Endodermal cell (in vitro differentiated cells): Measurements from ENCODE around the gene FYN. TPM values are rescaled to one million over a fixed set of nuclear protein-coding genes. Genes with fewer than 3 reads are reported as not detected.

ENCODE experiments used
- DNase-seq: peaks from one replicate; pipeline ENCODE4 v3.0.0-alpha.2; 2017
- H3K27ac ChIP-seq: 2 replicates; pipeline ENCODE4 v1.5.1; 2013; ENCODE audit warnings: mild to moderate bottlenecking, low read depth, low read length, moderate library complexity
- H3K27me3 ChIP-seq: 2 replicates; pipeline ENCODE4 v1.6.1; 2013; ENCODE audit warnings: mild to moderate bottlenecking, low read length, moderate library complexity; ENCODE audit not compliant: insufficient read depth, control insufficient read depth, poor library complexity, severe bottlenecking
- H3K36me3 ChIP-seq: 2 replicates; pipeline ENCODE4 v1.7.0; 2013; ENCODE audit warnings: mild to moderate bottlenecking, low read length, moderate library complexity; ENCODE audit not compliant: control insufficient read depth, insufficient read depth
- H3K4me1 ChIP-seq: one replicate; pipeline ENCODE4 v1.7.0; 2013; ENCODE audit warnings: low read length; ENCODE audit not compliant: control insufficient read depth, insufficient read depth
- H3K4me3 ChIP-seq: 2 replicates; pipeline ENCODE4 v1.5.1; 2013; ENCODE audit warnings: mild to moderate bottlenecking, low read length, moderate library complexity
- H3K9ac ChIP-seq: 2 replicates; pipeline ENCODE4 v1.6.1; 2013; ENCODE audit warnings: mild to moderate bottlenecking, low read length, moderate library complexity; ENCODE audit not compliant: poor library complexity, severe bottlenecking; ENCODE audit errors: extremely low read depth
- H3K9me3 ChIP-seq: 2 replicates; pipeline ENCODE4 v1.6.1; 2013; ENCODE audit warnings: mild to moderate bottlenecking, low read length, moderate library complexity; ENCODE audit not compliant: control insufficient read depth
- H3K27ac Mint-ChIP-seq: 2 replicates; pipeline ENCODE4 v1.8.0; 2020; ENCODE audit warnings: mixed read lengths
- H3K27me3 Mint-ChIP-seq: 2 replicates; pipeline ENCODE4 v1.8.0; 2021; ENCODE audit warnings: mild to moderate bottlenecking, mixed read lengths; ENCODE audit not compliant: insufficient read depth
- H3K36me3 Mint-ChIP-seq: 2 replicates; pipeline ENCODE4 v1.8.0; 2020; ENCODE audit warnings: low read depth, mixed read lengths
- H3K4me1 Mint-ChIP-seq: 2 replicates; pipeline ENCODE4 v1.8.0; 2020; ENCODE audit warnings: mixed read lengths
- H3K4me3 Mint-ChIP-seq: 2 replicates; pipeline ENCODE4 v1.8.0; 2020; ENCODE audit warnings: mild to moderate bottlenecking, moderate library complexity, mixed read lengths
- H3K9me3 Mint-ChIP-seq: 2 replicates; pipeline ENCODE4 v1.8.0; 2020; ENCODE audit warnings: mild to moderate bottlenecking, mixed read lengths
- WGBS, 2 experiments: methylation state at CpG; one replicate each; pipeline versions ENCODE4 v1.1.5 to v1.1.7; 2013; ENCODE audit warnings: missing lambda C conversion rate in 2 of 2, mixed read lengths in 1 of 2; ENCODE audit not compliant: insufficient coverage in 1 of 2, insufficient read length in 1 of 2; 5-methylcytosine and 5-hydroxymethylcytosine counted together
- total RNA-seq, 2 donors: library from RNA; stranded (reverse); fragmentation: NEBNext Ultra II Directional in 1 of 2; extraction: Animal tissue kit (Norgen Biotek cat#: 25700) in 1 of 2; gene quantifications; 2 replicates in 1 of 2; 3 replicates in 1 of 2; pipeline ENCODE4 v1.2.1, GENCODE V29; 2021
- TF ChIP-seq, protein P1 (sequence below): fragments of 200-600 bp; sonication (generic); conservative IDR thresholded peaks from 2 replicates; pipeline ENCODE4 v1.5.0; 2021; ENCODE audit warnings: antibody characterized with exemption, mild to moderate bottlenecking

Gene FYN
- total RNA-seq, 2 donors from 2014 or later: 70.0 to 96.4 TPM

DNA sequence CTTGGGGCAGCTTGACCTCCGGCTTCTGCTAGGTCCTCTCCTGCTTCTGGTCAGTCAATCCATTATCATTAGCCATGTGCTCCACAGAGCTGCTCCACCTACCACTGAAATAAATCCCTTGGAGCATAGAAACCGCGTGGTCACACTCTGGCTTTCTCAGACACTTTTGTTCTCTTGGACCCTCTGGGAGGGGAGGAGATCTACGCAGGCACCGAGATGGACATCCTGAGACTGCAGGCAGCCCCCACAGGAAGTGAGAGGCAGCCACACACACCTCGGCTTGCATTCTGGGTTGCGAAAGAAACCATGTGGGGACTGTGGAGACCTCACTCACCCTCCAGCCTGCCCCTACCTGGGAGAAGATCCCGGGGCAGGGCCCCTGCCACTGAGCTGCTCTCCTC is 79.5 kb downstream of the FYN start:
- no peaks in the 10 kb centered on the region for H3K36me3 Mint-ChIP-seq
- H3K27ac Mint-ChIP-seq: no peak overlapping the region
- H3K4me1 Mint-ChIP-seq: peaks cover 7% of the 10 kb centered on the region
- TF ChIP-seq, protein P1, sequence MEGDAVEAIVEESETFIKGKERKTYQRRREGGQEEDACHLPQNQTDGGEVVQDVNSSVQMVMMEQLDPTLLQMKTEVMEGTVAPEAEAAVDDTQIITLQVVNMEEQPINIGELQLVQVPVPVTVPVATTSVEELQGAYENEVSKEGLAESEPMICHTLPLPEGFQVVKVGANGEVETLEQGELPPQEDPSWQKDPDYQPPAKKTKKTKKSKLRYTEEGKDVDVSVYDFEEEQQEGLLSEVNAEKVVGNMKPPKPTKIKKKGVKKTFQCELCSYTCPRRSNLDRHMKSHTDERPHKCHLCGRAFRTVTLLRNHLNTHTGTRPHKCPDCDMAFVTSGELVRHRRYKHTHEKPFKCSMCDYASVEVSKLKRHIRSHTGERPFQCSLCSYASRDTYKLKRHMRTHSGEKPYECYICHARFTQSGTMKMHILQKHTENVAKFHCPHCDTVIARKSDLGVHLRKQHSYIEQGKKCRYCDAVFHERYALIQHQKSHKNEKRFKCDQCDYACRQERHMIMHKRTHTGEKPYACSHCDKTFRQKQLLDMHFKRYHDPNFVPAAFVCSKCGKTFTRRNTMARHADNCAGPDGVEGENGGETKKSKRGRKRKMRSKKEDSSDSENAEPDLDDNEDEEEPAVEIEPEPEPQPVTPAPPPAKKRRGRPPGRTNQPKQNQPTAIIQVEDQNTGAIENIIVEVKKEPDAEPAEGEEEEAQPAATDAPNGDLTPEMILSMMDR: no peak
- no peaks in the 10 kb centered on the region for H3K27me3 ChIP-seq
- 92% methylated on average over 2 to 8 of the region's 8 CpGs for WGBS, 2 experiments
- H3K27ac ChIP-seq: peak overlapping the region; percentile 45
- no peaks in the 10 kb centered on the region for H3K9me3 ChIP-seq
- no peak overlapping the region for H3K9ac ChIP-seq
- H3K36me3 ChIP-seq: no peaks in the 10 kb centered on the region
- no peak overlapping the region for H3K4me3 Mint-ChIP-seq
- no peaks in the 10 kb centered on the region for H3K27me3 Mint-ChIP-seq
- H3K4me3 ChIP-seq: no peak overlapping the region
- DNase-seq: no peak
- peaks cover 4% of the 10 kb centered on the region for H3K4me1 ChIP-seq
- no peaks in the 10 kb centered on the region for H3K9me3 Mint-ChIP-seq

DNA sequence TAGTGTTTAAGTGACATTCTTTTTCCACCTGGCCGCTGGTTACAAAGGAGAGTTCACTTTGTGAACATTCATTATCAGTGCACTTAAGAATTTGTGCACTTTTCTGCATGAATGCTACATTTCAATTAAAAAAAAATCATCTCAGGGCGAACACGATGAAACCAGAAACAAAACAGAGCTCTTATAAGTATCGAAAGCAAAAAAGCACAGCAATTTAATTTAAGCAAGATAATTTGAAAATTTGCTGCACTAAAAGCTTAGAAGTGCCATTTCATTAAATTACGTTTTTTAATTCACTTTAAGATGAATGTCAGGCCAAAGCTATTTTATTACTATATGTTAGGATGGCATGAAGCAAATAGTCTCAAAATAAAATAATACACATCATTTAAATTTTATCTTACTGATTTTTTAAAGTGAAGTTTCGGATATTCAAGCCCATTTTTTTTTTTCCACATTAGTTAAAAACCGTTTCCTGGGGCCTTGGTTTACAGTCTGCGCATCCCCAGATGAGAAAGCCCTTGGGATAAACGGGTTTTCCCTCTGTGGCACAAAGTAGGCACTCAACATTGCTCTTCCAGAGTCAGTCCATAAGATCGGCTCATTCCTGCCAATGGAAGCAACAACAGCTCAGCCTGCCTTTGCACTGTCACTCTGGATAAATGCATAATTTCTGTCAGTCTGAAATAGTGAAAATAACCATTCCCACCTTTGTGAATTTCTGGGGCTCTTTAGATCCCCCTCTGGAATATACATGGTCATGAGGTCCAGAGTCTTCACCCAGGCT is 80.1 kb downstream of the FYN start:
- no peak overlapping the region for H3K27ac Mint-ChIP-seq
- Histone ChIP-seq H3K27me3 (no peaks in the 10 kb centered on the region), H3K4me3 (no peak overlapping the region), H3K4me1 (peaks cover 6% of the 10 kb centered on the region), H3K27ac (no peak overlapping the region), H3K9ac (no peak overlapping the region), H3K9me3 (no peaks in the 10 kb centered on the region), H3K36me3 (no peaks in the 10 kb centered on the region)
- TF ChIP-seq, protein P1: no peak
- no peaks in the 10 kb centered on the region for H3K9me3 Mint-ChIP-seq
- H3K4me1 Mint-ChIP-seq: peaks cover 7% of the 10 kb centered on the region
- no peak overlapping the region for H3K4me3 Mint-ChIP-seq
- 90 to 93% methylated on average over 10 of the region's 10 CpGs for WGBS, 2 experiments
- no peaks in the 10 kb centered on the region for H3K36me3 Mint-ChIP-seq
- H3K27me3 Mint-ChIP-seq: no peaks in the 10 kb centered on the region
- DNase-seq: no peak

DNA sequence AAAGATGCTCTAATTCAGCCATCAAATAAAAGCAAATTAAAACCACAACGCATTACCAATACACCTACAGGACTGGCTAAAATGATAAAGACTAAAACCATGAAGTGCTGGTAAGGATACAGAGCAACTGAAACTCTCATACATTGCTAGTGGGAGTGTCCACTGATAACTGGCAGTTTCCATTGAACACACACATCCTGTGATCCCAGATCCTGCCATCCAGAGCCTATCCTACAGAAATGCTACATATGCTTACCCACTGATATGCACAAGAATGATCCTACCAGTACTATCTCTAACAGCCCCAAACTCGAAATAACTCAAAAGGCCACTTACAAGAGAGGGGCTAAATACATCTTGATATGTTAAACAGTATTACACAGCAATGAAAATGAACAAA is 81.0 kb downstream of the FYN start:
- H3K36me3 ChIP-seq: no peaks in the 10 kb centered on the region
- no peaks in the 10 kb centered on the region for H3K27me3 ChIP-seq
- peaks cover 7% of the 10 kb centered on the region for H3K4me1 Mint-ChIP-seq
- WGBS, 2 experiments: 94% methylated on average over 2 of the region's 2 CpGs; no CpG with 5 or more reads in 1 of the 2 experiments
- peaks cover 6% of the 10 kb centered on the region for H3K4me1 ChIP-seq
- H3K4me3 Mint-ChIP-seq: no peak overlapping the region
- H3K4me3 ChIP-seq: no peak overlapping the region
- no peak overlapping the region for H3K9ac ChIP-seq
- no peaks in the 10 kb centered on the region for H3K9me3 Mint-ChIP-seq
- no peak overlapping the region for H3K27ac Mint-ChIP-seq
- no peak for DNase-seq
- H3K36me3 Mint-ChIP-seq: no peaks in the 10 kb centered on the region
- no peaks in the 10 kb centered on the region for H3K9me3 ChIP-seq
- no peak overlapping the region for H3K27ac ChIP-seq
- no peaks in the 10 kb centered on the region for H3K27me3 Mint-ChIP-seq
- TF ChIP-seq, protein P1: no peak
